Glomerular visceral epithelial cell (primary cell): ENCODE data around the gene NEURL2.
A peak's percentile ranks its signal among the peaks of the same experiment; 100 is the strongest.
"Not testable (repeated sequence)": the region's sequence is repeated elsewhere in the genome, so short reads cannot be mapped to it uniquely, and the experiment has no call there.

Experiments
- DNase-seq: peaks from one replicate; pipeline ENCODE4 v3.0.0-alpha.2; 2016; ENCODE audit errors: extremely low spot score

The NEURL2 gene

GRCh38 chr20:45874576-45874975 lies 16.4 kb downstream of the NEURL2 start:
- DNase-seq, result no peak

- not testable (repeated sequence) for DNase-seq
These were observed 16.9 kb downstream of the NEURL2 start for GRCh38 chr20:45874104-45874481.

GRCh38 chr20:45873409-45874103 lies 17.5 kb downstream of the NEURL2 start:
- no peak for DNase-seq

- DNase-seq, result no peak
These were observed 18.4 kb downstream of the NEURL2 start for GRCh38 chr20:45872626-45873025.

- peak; percentile 31 for DNase-seq
These were observed 23.2 kb downstream of the NEURL2 start for GRCh38 chr20:45867819-45868176.

GRCh38 chr20:45867136-45867818 lies 23.7 kb downstream of the NEURL2 start:
- DNase-seq, result no peak

GRCh38 chr20:45866454-45866853 lies 24.6 kb downstream of the NEURL2 start:
- no peak for DNase-seq

GRCh38 chr20:45863543-45864470 lies 27.2 kb downstream of the NEURL2 start:
- no peak for DNase-seq

GRCh38 chr20:45861221-45862075 lies 29.6 kb downstream of the NEURL2 start:
- peak; percentile 34 for DNase-seq

- no peak for DNase-seq
These were observed 30.3 kb downstream of the NEURL2 start for GRCh38 chr20:45860560-45861220.

GRCh38 chr20:45859916-45860315 lies 31.1 kb downstream of the NEURL2 start:
- DNase-seq, result no peak

- DNase-seq, result no peak
These were observed 33.2 kb downstream of the NEURL2 start for GRCh38 chr20:45857882-45858216.

GRCh38 chr20:45857114-45857881 lies 33.7 kb downstream of the NEURL2 start, which contains the start of the genes ACOT8 and ZSWIM3:
TSS of gene ACOT8 (minus strand) at chr20:45857392. CDS start at chr20:45857315, 77 bp downstream.
TSS of gene ZSWIM3 (plus strand) at chr20:45857614. CDS start at chr20:45857826, 212 bp downstream.
- peak; percentile 100 for DNase-seq

GRCh38 chr20:45853484-45853883 lies 37.5 kb downstream of the NEURL2 start:
- DNase-seq, result no peak

GRCh38 chr20:45852326-45852725 lies 38.7 kb downstream of the NEURL2 start:
- no peak for DNase-seq

GRCh38 chr20:45851501-45851900 lies 39.5 kb downstream of the NEURL2 start:
- no peak for DNase-seq

- no peak for DNase-seq
These were observed 40.1 kb downstream of the NEURL2 start for GRCh38 chr20:45850926-45851325.

GRCh38 chr20:45850238-45850637 lies 40.8 kb downstream of the NEURL2 start:
- DNase-seq, result no peak

- no peak for DNase-seq
These were observed 41.9 kb downstream of the NEURL2 start for GRCh38 chr20:45848969-45849582.

GRCh38 chr20:45848421-45848820 lies 42.6 kb downstream of the NEURL2 start:
- no peak for DNase-seq
